HL-60 (cell line): ENCODE measurements around the gene COL4A6.

Experiments
- DNase-seq, 2 experiments: peaks; one replicate each; pipeline ENCODE4 v3.0.0-alpha.2; 2010 to 2020; ENCODE audit warnings: low read depth in 1 of 2, low spot score in 1 of 2
- H3K27ac ChIP-seq: fragments of 250-450 bp; sonication (Bioruptor Pico); replicated peaks from 2 replicates; pipeline ENCODE4 v1.5.1; 2020; ENCODE audit warnings: mild to moderate bottlenecking, moderate library complexity
- H3K27me3 ChIP-seq: fragments of 250-450 bp; sonication (Bioruptor Pico); 2 replicates; pipeline ENCODE4 v1.5.1; 2021; ENCODE audit warnings: mild to moderate bottlenecking, moderate library complexity; ENCODE audit not compliant: insufficient read depth, poor library complexity, severe bottlenecking
- H3K4me3 ChIP-seq: replicated peaks from 2 replicates; pipeline ENCODE4 v1.5.1; 2011; ENCODE audit warnings: mild to moderate bottlenecking, control low read depth, low read length; ENCODE audit not compliant: insufficient read depth
- GABPA ChIP-seq: IDR thresholded peaks from 2 replicates; pipeline ENCODE4 v1.6.1; 2012; ENCODE audit warnings: low read depth
- POLR2AphosphoS5 ChIP-seq: IDR thresholded peaks from 2 replicates; pipeline ENCODE4 v1.6.1; 2012; ENCODE audit warnings: low read depth
- SPI1 ChIP-seq: IDR thresholded peaks from 2 replicates; pipeline ENCODE4 v1.6.1; 2012; ENCODE audit warnings: low read depth, mild to moderate bottlenecking, borderline replicate concordance
- TF ChIP-seq, protein P1 (sequence below): IDR thresholded peaks from 2 replicates; pipeline ENCODE4 v1.6.1; 2012; ENCODE audit warnings: low read depth; ENCODE audit not compliant: insufficient replicate concordance
- TF ChIP-seq, protein P2 (sequence below): IDR thresholded peaks from one replicate; pipeline ENCODE4 v1.5.1; 2011; ENCODE audit warnings: low read length, control low read depth, inconsistent platforms; ENCODE audit not compliant: insufficient read depth

The COL4A6 gene

DNA sequence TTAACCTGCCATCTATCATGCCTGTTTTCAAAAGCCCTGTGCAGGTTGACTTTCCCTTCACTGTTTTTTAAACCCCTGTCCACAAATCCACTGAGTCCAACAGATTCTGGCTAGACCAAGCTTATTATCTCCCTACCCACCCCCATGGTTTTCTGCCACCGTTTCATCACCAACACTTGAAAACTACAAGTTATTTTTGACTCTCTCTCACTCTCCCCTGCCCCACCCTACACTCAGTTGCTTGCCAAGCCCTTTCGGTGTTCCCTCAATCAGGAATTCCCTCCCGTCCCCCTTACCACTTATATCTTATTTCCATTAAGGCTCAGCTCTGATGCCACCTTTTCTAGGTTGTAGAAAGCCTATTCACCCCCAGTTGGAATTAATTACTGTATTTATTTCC lies 316.9 kb downstream of the COL4A6 start:
- H3K27me3 ChIP-seq: no peaks in the 10 kb centered on the region
- TF ChIP-seq GABPA (no peak), POLR2AphosphoS5 (no peak), SPI1 (no peak)
- TF ChIP-seq, protein P1, sequence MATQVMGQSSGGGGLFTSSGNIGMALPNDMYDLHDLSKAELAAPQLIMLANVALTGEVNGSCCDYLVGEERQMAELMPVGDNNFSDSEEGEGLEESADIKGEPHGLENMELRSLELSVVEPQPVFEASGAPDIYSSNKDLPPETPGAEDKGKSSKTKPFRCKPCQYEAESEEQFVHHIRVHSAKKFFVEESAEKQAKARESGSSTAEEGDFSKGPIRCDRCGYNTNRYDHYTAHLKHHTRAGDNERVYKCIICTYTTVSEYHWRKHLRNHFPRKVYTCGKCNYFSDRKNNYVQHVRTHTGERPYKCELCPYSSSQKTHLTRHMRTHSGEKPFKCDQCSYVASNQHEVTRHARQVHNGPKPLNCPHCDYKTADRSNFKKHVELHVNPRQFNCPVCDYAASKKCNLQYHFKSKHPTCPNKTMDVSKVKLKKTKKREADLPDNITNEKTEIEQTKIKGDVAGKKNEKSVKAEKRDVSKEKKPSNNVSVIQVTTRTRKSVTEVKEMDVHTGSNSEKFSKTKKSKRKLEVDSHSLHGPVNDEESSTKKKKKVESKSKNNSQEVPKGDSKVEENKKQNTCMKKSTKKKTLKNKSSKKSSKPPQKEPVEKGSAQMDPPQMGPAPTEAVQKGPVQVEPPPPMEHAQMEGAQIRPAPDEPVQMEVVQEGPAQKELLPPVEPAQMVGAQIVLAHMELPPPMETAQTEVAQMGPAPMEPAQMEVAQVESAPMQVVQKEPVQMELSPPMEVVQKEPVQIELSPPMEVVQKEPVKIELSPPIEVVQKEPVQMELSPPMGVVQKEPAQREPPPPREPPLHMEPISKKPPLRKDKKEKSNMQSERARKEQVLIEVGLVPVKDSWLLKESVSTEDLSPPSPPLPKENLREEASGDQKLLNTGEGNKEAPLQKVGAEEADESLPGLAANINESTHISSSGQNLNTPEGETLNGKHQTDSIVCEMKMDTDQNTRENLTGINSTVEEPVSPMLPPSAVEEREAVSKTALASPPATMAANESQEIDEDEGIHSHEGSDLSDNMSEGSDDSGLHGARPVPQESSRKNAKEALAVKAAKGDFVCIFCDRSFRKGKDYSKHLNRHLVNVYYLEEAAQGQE: no peak
- TF ChIP-seq, protein P2, sequence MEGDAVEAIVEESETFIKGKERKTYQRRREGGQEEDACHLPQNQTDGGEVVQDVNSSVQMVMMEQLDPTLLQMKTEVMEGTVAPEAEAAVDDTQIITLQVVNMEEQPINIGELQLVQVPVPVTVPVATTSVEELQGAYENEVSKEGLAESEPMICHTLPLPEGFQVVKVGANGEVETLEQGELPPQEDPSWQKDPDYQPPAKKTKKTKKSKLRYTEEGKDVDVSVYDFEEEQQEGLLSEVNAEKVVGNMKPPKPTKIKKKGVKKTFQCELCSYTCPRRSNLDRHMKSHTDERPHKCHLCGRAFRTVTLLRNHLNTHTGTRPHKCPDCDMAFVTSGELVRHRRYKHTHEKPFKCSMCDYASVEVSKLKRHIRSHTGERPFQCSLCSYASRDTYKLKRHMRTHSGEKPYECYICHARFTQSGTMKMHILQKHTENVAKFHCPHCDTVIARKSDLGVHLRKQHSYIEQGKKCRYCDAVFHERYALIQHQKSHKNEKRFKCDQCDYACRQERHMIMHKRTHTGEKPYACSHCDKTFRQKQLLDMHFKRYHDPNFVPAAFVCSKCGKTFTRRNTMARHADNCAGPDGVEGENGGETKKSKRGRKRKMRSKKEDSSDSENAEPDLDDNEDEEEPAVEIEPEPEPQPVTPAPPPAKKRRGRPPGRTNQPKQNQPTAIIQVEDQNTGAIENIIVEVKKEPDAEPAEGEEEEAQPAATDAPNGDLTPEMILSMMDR: no peak
- DNase-seq: no peak

DNA sequence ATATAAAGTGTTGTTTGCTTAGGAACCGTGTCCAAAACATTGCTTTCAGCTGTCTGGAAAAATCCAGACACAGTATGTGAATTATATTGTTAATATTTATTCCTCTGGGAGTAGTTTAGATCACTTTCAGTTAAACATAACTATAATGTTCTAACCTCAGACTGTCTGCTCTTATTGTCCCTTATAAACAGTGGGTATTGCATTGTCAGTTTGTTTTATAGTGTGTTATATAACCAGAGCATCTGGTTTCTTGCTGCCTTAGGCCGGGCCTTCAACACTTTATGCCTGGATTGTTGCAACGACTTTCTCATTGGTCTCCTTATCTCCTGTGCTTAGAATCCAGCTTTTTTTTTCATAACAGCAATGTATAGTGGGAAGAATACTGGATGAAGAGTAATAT lies 320.2 kb downstream of the COL4A6 start:
- Histone ChIP-seq H3K4me3 (no peak overlapping the region), H3K27ac (no peak overlapping the region), H3K27me3 (no peaks in the 10 kb centered on the region)
- no peak for TF ChIP-seq SPI1
- no peak for TF ChIP-seq GABPA
- TF ChIP-seq, protein P2: no peak
- TF ChIP-seq, protein P1: no peak
- no peak for TF ChIP-seq POLR2AphosphoS5
- DNase-seq: no peak

More for the DNA sequence above, 316.9 kb downstream of the COL4A6 start:
- H3K4me3 ChIP-seq: no peak overlapping the region
- no peak overlapping the region for H3K27ac ChIP-seq

DNA sequence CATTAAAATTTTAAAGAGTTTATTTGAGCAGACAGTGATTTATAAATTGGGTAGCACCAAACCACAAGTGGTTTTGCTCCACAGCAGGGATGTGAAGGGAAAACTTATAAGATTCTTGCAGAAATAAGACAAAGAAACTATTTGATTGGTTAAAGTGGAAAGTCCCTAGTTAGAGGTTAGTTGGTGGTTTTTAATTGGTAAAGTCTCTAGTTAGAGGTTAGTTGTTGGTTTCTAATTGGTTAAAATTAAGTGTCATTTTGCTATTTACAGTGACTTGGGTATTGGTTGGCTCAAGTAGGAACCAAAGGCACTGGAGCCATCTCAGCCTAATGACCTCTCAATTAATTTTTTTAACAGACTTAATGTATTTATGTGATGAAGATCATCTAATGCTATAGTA lies 323.7 kb downstream of the COL4A6 start:
- H3K4me3 ChIP-seq: no peak overlapping the region
- no peak for DNase-seq
- TF ChIP-seq POLR2AphosphoS5 (no peak), SPI1 (no peak), GABPA (no peak)
- TF ChIP-seq, protein P2: no peak
- TF ChIP-seq, protein P1: no peak

More for the DNA sequence above, 323.7 kb downstream of the COL4A6 start:
- Histone ChIP-seq H3K27me3 (no peaks in the 10 kb centered on the region), H3K27ac (no peak overlapping the region)
